DMS153 treated with DMSO at 0.1 percent for 48 hours (cell line): ENCODE data around the gene CNTNAP2.

Experiments
- DNase-seq: peaks from one replicate; lab custom pipeline; 2025; ENCODE audit not compliant: unreplicated experiment; lab: John Stamatoyannopoulos, UW

CNTNAP2 gene

GRCh38 chr7:146414373-146414772 is 297.8 kb downstream of the CNTNAP2 start:
- DNase-seq = no peak

- no peak for DNase-seq
Measured at GRCh38 chr7:146414937-146415336, 298.3 kb downstream of the CNTNAP2 start.

GRCh38 chr7:146417176-146417575 is 300.6 kb downstream of the CNTNAP2 start:
- no peak for DNase-seq

GRCh38 chr7:146423446-146423845 is 306.8 kb downstream of the CNTNAP2 start:
- no peak for DNase-seq

- DNase-seq = no peak
Measured at GRCh38 chr7:146424084-146424483, 307.5 kb downstream of the CNTNAP2 start.

GRCh38 chr7:146433501-146433900 is 316.9 kb downstream of the CNTNAP2 start:
- DNase-seq = no peak

- DNase-seq = no peak
Measured at GRCh38 chr7:146443102-146443501, 326.5 kb downstream of the CNTNAP2 start.

GRCh38 chr7:146449625-146450024 is 333.0 kb downstream of the CNTNAP2 start:
- DNase-seq = no peak

- DNase-seq = no peak
Measured at GRCh38 chr7:146455091-146455655, 338.6 kb downstream of the CNTNAP2 start.

- peak; percentile 18 for DNase-seq
Measured at GRCh38 chr7:146479040-146479439, 362.4 kb downstream of the CNTNAP2 start.

- DNase-seq = no peak
Measured at GRCh38 chr7:146486519-146486918, 369.9 kb downstream of the CNTNAP2 start.

GRCh38 chr7:146492017-146492416 is 375.4 kb downstream of the CNTNAP2 start:
- no peak for DNase-seq

- DNase-seq = no peak
Measured at GRCh38 chr7:146494952-146495596, 378.5 kb downstream of the CNTNAP2 start.

GRCh38 chr7:146496657-146497056 is 380.1 kb downstream of the CNTNAP2 start:
- no peak for DNase-seq

GRCh38 chr7:146499970-146500369 is 383.4 kb downstream of the CNTNAP2 start:
- DNase-seq = no peak

GRCh38 chr7:146503844-146504243 is 387.2 kb downstream of the CNTNAP2 start:
- DNase-seq = no peak

GRCh38 chr7:146510088-146510680 is 393.6 kb downstream of the CNTNAP2 start:
- no peak for DNase-seq

GRCh38 chr7:146514304-146514703 is 397.7 kb downstream of the CNTNAP2 start:
- no peak for DNase-seq

GRCh38 chr7:146528581-146528980 is 412.0 kb downstream of the CNTNAP2 start:
- DNase-seq = no peak

GRCh38 chr7:146539836-146540235 is 423.2 kb downstream of the CNTNAP2 start:
- no peak for DNase-seq

- no peak for DNase-seq
Measured at GRCh38 chr7:146542101-146542500, 425.5 kb downstream of the CNTNAP2 start.

- DNase-seq = no peak
Measured at GRCh38 chr7:146544748-146545147, 428.1 kb downstream of the CNTNAP2 start.

- DNase-seq = no peak
Measured at GRCh38 chr7:146548816-146549215, 432.2 kb downstream of the CNTNAP2 start.
